Right lobe of liver (tissue), 4 donors: Measurements from ENCODE around the gene ZNF804A.

Experiments used
- POLR2A ChIP-seq: fragments of 450-650 bp; IDR thresholded peaks from one replicate; pipeline ENCODE4 v1.6.1; 2017; ENCODE audit warnings: antibody characterized with exemption, mild to moderate bottlenecking
- TF ChIP-seq, protein P1 (sequence below), 4 donors: fragments of 200-600 bp in 3 of 4; fragments of 450-650 bp in 1 of 4; IDR thresholded peaks; one replicate each; pipeline versions ENCODE4 v1.5.1 to v1.8.0; 2016 to 2022; ENCODE audit warnings: antibody characterized with exemption in 4 of 4, mild to moderate bottlenecking in 2 of 4
- donor health status: DM: no; HTN: no; CAD: no.
- donor health status: DM: no; HTN: no; CAD: no.
- donor health status: DM: no; HTN: yes; CAD: no.

DNA sequence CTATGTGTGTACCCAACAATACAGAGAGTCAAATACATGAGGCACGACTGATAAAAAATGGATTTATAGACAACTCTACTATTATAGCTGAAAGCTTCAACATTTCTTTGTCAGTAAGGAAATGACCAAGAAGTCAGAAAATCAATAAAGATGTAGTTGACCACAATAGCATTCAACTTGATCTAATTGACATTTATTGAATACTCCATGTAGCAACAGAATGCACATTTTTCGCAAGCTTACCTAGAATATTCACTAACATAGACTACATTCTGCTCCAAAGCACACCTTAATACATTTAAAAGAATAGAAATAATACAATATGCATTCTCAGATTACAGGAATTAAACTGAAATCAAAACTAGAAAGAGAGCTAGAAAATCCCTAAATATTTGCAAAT, 49.2 kb upstream of the ZNF804A start:
- TF ChIP-seq, protein P1, sequence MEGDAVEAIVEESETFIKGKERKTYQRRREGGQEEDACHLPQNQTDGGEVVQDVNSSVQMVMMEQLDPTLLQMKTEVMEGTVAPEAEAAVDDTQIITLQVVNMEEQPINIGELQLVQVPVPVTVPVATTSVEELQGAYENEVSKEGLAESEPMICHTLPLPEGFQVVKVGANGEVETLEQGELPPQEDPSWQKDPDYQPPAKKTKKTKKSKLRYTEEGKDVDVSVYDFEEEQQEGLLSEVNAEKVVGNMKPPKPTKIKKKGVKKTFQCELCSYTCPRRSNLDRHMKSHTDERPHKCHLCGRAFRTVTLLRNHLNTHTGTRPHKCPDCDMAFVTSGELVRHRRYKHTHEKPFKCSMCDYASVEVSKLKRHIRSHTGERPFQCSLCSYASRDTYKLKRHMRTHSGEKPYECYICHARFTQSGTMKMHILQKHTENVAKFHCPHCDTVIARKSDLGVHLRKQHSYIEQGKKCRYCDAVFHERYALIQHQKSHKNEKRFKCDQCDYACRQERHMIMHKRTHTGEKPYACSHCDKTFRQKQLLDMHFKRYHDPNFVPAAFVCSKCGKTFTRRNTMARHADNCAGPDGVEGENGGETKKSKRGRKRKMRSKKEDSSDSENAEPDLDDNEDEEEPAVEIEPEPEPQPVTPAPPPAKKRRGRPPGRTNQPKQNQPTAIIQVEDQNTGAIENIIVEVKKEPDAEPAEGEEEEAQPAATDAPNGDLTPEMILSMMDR (IDR thresholded peaks at IDR 0.05): no peak
- no peak for TF ChIP-seq POLR2A
